Fibroblast of skin of right quadriceps (primary cell): ENCODE measurements around the gene PLPPR4.
"Not testable (repeated sequence)": the region's sequence is repeated elsewhere in the genome, so short reads cannot be mapped to it uniquely, and the experiment has no call there.

Experiments
- DNase-seq: peaks from one replicate; pipeline ENCODE4 v3.0.0-alpha.2; 2013

PLPPR4 gene

GRCh38 chr1:99269321-99269720 is 5.0 kb downstream of the PLPPR4 start:
- DNase-seq = peak; percentile 25

GRCh38 chr1:99270646-99271045 is 6.4 kb downstream of the PLPPR4 start:
- no peak for DNase-seq

GRCh38 chr1:99271249-99271648 is 7.0 kb downstream of the PLPPR4 start:
- DNase-seq = no peak

GRCh38 chr1:99277066-99277465 is 12.8 kb downstream of the PLPPR4 start:
- no peak for DNase-seq

- DNase-seq = no peak
These were observed 15.2 kb downstream of the PLPPR4 start for GRCh38 chr1:99279525-99279924.

GRCh38 chr1:99281105-99281504 is 16.8 kb downstream of the PLPPR4 start:
- no peak for DNase-seq

- DNase-seq = no peak
These were observed 18.2 kb downstream of the PLPPR4 start for GRCh38 chr1:99282536-99282935.

GRCh38 chr1:99283521-99283920 is 19.2 kb downstream of the PLPPR4 start:
- not testable (repeated sequence) for DNase-seq

- DNase-seq = no peak
These were observed 28.6 kb downstream of the PLPPR4 start for GRCh38 chr1:99292886-99293285.

- no peak for DNase-seq
These were observed 33.6 kb downstream of the PLPPR4 start for GRCh38 chr1:99297923-99298322.

- DNase-seq = no peak
These were observed 40.5 kb downstream of the PLPPR4 start for GRCh38 chr1:99304725-99305282.

- DNase-seq = peak; percentile 15
These were observed 41.3 kb downstream of the PLPPR4 start for GRCh38 chr1:99305626-99306025.

- DNase-seq = no peak
These were observed 41.8 kb downstream of the PLPPR4 start for GRCh38 chr1:99306056-99306455.

GRCh38 chr1:99306644-99307043 is 42.4 kb downstream of the PLPPR4 start:
- DNase-seq = no peak

GRCh38 chr1:99315305-99315704 is 51.0 kb downstream of the PLPPR4 start:
- no peak for DNase-seq

- no peak for DNase-seq
These were observed 62.1 kb downstream of the PLPPR4 start for GRCh38 chr1:99326215-99326949.

GRCh38 chr1:99327357-99327756 is 63.1 kb downstream of the PLPPR4 start:
- no peak for DNase-seq

- DNase-seq = no peak
These were observed 63.9 kb downstream of the PLPPR4 start for GRCh38 chr1:99328171-99328570.

GRCh38 chr1:99331083-99331482 is 66.8 kb downstream of the PLPPR4 start:
- no peak for DNase-seq

GRCh38 chr1:99331636-99332035 is 67.3 kb downstream of the PLPPR4 start:
- no peak for DNase-seq

- DNase-seq = no peak
These were observed 68.3 kb downstream of the PLPPR4 start for GRCh38 chr1:99332561-99332960.

- DNase-seq = no peak
These were observed 70.7 kb downstream of the PLPPR4 start for GRCh38 chr1:99334991-99335390.

- DNase-seq = no peak
These were observed 82.9 kb downstream of the PLPPR4 start for GRCh38 chr1:99347041-99347684.

GRCh38 chr1:99348397-99349132 is 84.3 kb downstream of the PLPPR4 start:
- DNase-seq = no peak
